Activated CD4-positive, alpha-beta T cell treated with anti-CD3 and anti-CD28 coated beads, Interleukin-2, amount 10 ng/mL, durations not matched to agents 7 days and 5 days (primary cell): ENCODE data around the gene P3H3. TPM values are rescaled to one million over a fixed set of nuclear protein-coding genes. Genes with fewer than 3 reads are reported as not detected.

Experiments used
- CTCF ChIA-PET: fragments of 350-600 bp; sonication (Branson Sonifier 250); formaldehyde crosslinking; loops from one replicate; lab custom pipeline; 2021; ENCODE audit warnings: antibody characterized with exemption; lab: Charles Lee
- POLR2A ChIA-PET: fragments of 350-600 bp; sonication (Branson Sonifier 250); formaldehyde crosslinking; loops from one replicate; lab custom pipeline; 2021; ENCODE audit warnings: antibody characterized with exemption; lab: Charles Lee
- DNase-seq: peaks from one replicate; pipeline ENCODE4 v3.0.0-alpha.2; 2020
- H3K27ac Mint-ChIP-seq: one replicate; pipeline ENCODE4 v1.8.0; 2021; ENCODE audit warnings: mild to moderate bottlenecking, moderate library complexity, mixed read lengths
- H3K27me3 Mint-ChIP-seq: one replicate; pipeline ENCODE4 v1.8.0; 2021; ENCODE audit warnings: mixed read lengths
- H3K36me3 Mint-ChIP-seq: one replicate; pipeline ENCODE4 v1.8.0; 2021; ENCODE audit warnings: low read depth, mixed read lengths
- H3K4me1 Mint-ChIP-seq: one replicate; pipeline ENCODE4 v1.8.0; 2021; ENCODE audit warnings: mixed read lengths
- H3K4me3 Mint-ChIP-seq: one replicate; pipeline ENCODE4 v1.8.0; 2021; ENCODE audit warnings: mild to moderate bottlenecking, moderate library complexity, mixed read lengths
- H3K9me3 Mint-ChIP-seq: one replicate; pipeline ENCODE4 v1.8.0; 2021; ENCODE audit warnings: mixed read lengths
- total RNA-seq, 2 experiments: library from RNA; stranded (reverse); gene quantifications; one replicate each; pipeline ENCODE4 v1.2.3, GENCODE V29; 2021

The P3H3 gene
- total RNA-seq, 2 experiments from 2014 or later = 0.40 TPM; not detected in 1

DNA sequence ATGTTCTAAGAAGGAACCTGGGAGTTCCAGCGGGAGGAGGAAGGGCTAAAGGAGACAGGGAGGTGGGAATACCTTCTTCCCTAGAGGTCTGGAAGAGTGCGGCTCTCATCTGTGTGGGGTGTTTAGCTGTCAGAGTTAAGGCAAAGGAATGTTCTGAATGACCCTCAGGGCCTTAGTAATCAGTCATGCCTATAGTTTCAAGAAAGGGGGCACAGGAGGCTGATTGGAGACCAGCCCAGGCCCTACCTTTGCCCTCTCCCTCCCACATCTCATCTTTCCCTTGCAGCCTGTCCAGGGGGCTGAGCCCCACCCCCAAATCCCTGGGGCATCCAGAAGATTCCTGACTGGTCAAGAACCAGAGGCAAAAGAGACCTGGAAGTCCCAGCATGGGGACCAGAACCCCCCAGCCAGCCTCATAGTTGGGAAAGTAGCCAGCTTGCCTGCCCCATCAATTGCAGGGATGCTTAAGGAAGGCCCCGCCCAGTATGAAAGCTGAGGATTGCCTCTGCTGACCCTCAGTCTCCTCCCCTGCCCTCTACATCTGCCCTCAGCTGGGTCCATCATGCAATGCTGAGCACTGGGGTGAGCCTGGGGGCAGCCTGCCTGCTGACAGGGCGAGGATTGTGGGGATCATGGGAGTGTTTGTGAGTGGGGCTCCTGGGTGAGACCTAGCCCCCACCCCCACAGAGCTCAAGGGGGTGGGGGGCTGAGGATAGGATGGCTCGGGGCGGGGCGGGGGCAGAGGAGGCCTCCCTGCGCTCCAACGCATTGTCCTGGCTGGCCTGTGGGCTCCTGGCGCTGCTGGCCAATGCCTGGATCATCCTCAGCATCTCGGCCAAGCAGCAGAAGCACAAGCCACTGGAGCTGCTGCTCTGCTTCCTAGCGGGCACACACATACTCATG lies 4.8 kb upstream of the P3H3 start:
- H3K27me3 Mint-ChIP-seq = peaks cover 44% of the 10 kb centered on the region
- POLR2A ChIA-PET = no interaction called here
- H3K4me3 Mint-ChIP-seq = no peak overlapping the region

DNA sequence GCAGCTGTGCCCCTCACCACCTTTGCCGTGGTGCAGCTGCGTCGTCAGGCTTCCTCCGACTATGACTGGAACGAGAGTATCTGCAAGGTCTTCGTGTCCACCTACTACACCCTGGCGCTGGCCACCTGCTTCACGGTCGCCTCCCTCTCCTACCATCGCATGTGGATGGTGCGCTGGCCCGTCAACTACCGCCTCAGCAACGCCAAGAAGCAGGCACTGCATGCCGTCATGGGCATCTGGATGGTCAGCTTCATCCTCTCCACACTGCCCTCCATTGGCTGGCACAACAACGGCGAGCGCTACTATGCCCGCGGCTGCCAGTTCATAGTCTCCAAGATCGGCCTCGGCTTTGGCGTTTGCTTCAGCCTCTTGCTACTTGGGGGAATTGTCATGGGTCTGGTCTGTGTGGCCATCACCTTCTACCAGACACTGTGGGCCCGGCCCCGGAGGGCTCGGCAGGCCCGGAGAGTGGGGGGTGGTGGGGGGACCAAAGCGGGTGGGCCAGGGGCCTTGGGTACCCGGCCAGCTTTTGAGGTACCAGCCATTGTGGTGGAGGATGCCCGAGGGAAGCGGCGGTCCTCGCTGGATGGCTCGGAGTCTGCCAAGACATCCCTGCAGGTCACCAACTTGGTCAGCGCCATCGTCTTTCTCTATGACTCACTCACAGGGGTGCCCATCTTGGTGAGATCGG lies 4.0 kb upstream of the P3H3 start:
- no peak overlapping the region for H3K27ac Mint-ChIP-seq
- H3K4me3 Mint-ChIP-seq = no peak overlapping the region
- peaks cover 10% of the 10 kb centered on the region for H3K36me3 Mint-ChIP-seq
- CTCF ChIA-PET = interaction anchor here (0.5 to 4.2 kb wide), 17 partner anchors 8 to 257 kb away, joined by 3 to 28 read pairs (median 4); partner anchors contain the start of genes COPS7A, MLF2 and SPSB2
- no peaks in the 10 kb centered on the region for H3K9me3 Mint-ChIP-seq
- POLR2A ChIA-PET = no interaction called here
- peaks cover 31% of the 10 kb centered on the region for H3K4me1 Mint-ChIP-seq
- peaks cover 49% of the 10 kb centered on the region for H3K27me3 Mint-ChIP-seq
- DNase-seq = no peak

More for the DNA sequence above, 4.8 kb upstream of the P3H3 start:
- CTCF ChIA-PET = interaction anchor here (1.1 to 4.2 kb wide), 7 partner anchors 10 to 117 kb away, joined by 3 to 28 read pairs (median 3); partner anchors contain the start of gene MLF2
- Mint-ChIP-seq H3K4me1 (peaks cover 26% of the 10 kb centered on the region), H3K9me3 (no peaks in the 10 kb centered on the region), H3K27ac (no peak overlapping the region), H3K36me3 (peaks cover 16% of the 10 kb centered on the region)
- no peak for DNase-seq

DNA sequence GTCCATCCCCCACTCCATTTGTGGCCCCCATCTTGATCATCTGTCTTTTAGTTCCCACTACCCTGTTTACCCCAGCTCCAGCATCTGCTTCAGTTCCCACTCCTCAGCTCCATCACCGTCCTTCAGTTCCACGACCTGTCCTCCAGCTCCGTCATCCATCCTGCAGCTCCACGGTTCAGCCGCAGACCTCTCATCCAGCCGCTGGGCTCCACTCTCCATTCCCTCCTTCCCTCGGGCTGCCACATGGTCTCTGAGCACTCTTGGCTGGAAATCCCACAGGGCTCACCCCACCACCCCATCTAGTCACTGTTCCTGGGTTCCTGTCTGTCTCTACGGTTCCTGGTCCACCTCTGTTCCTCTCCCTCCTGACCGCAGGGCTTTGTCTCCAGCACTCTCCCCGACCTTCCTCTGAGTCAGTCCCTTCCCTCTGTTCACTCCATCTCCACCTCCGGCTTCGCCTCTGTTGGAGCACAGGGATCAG lies 3.3 kb upstream of the P3H3 start:
- no peaks in the 10 kb centered on the region for H3K9me3 Mint-ChIP-seq
- POLR2A ChIA-PET = no interaction called here
- H3K27me3 Mint-ChIP-seq = peaks cover 57% of the 10 kb centered on the region
- H3K4me3 Mint-ChIP-seq = no peak overlapping the region
- CTCF ChIA-PET = interaction anchor here (1.0 to 4.2 kb wide), 19 partner anchors 8 to 258 kb away, joined by 3 to 28 read pairs (median 4); partner anchors contain the start of genes COPS7A, MLF2, PTPN6 and SPSB2
- H3K27ac Mint-ChIP-seq = no peak overlapping the region
- peaks cover 3% of the 10 kb centered on the region for H3K36me3 Mint-ChIP-seq
- no peak for DNase-seq
- H3K4me1 Mint-ChIP-seq = peaks cover 31% of the 10 kb centered on the region

DNA sequence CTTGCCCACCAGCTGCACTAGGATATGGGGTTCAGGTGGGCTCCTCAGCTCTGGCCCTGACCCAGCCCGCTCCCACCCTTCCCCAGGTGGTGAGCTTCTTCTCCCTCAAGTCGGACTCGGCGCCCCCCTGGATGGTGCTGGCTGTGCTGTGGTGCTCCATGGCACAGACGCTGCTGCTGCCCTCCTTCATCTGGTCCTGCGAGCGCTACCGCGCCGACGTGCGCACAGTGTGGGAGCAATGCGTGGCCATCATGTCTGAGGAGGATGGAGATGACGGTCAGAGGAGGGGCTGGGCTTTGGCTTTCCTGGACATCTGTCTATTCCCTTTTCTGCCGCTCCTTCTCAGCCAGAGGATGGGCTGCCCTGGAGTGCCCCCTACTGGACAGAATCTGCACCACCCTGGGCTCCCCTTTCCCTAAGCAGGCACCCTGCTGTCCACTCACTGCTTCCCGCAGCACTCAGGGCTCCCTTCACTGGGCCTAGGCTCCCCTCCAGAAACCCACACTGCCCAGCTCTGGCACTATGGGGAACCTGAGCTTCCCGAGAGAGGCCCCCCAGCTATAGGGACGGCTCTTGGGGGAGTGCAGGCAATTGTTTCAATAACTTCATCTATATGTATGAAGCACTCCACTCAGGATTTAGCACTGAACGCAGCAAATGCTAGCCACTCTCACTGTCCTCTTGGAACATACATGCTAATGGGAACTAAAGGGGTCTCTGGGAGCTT lies 2.6 kb upstream of the P3H3 start:
- no peak overlapping the region for H3K4me3 Mint-ChIP-seq
- peak; percentile 83 for DNase-seq
- H3K27ac Mint-ChIP-seq = peak overlapping the region; percentile 1
- ChIA-PET POLR2A (no interaction called here), CTCF (interaction anchor here (1.0 to 4.2 kb wide), 21 partner anchors 8 to 259 kb away, joined by 3 to 28 read pairs (median 4); partner anchors contain the start of genes CDCA3, COPS7A, MLF2 and PTPN6)
- no peaks in the 10 kb centered on the region for H3K9me3 Mint-ChIP-seq
- peaks cover 29% of the 10 kb centered on the region for H3K4me1 Mint-ChIP-seq
- peaks cover 61% of the 10 kb centered on the region for H3K27me3 Mint-ChIP-seq
- peaks cover under 1% of the 10 kb centered on the region for H3K36me3 Mint-ChIP-seq

DNA sequence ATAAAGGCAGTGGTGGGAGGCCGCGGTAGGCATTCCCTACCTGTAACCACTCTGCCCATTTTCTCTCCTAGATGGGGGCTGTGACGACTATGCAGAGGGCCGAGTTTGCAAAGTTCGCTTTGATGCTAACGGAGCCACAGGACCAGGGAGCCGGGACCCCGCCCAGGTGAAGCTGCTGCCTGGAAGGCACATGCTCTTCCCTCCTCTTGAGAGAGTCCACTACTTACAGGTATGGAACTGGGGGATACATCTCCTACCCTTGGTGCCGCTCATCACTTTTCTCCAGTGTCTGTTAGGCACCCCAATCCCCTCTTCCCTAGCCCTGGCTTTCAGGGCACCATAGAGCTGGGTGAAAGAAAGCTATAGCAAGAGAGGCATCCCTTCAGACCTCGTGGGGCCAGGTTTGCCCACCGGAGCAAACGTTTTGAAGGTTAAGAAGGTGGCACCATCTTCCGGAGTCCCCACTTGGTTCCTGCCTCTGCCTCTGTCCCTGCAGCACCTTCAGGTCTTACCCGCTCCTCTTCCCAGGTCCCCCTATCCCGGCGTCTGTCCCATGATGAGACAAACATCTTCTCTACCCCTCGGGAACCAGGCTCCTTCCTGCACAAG lies 2.0 kb upstream of the P3H3 start:
- H3K27me3 Mint-ChIP-seq = peaks cover 68% of the 10 kb centered on the region
- POLR2A ChIA-PET = no interaction called here
- H3K27ac Mint-ChIP-seq = no peak overlapping the region
- no peaks in the 10 kb centered on the region for H3K9me3 Mint-ChIP-seq
- no peak overlapping the region for H3K4me3 Mint-ChIP-seq
- CTCF ChIA-PET = interaction anchor here (0.5 to 4.2 kb wide), 13 partner anchors 8 to 214 kb away, joined by 3 to 28 read pairs (median 4); partner anchors contain the start of genes CDCA3, MLF2 and PTPN6
- H3K4me1 Mint-ChIP-seq = peaks cover 22% of the 10 kb centered on the region
- DNase-seq = no peak
- H3K36me3 Mint-ChIP-seq = no peaks in the 10 kb centered on the region

DNA sequence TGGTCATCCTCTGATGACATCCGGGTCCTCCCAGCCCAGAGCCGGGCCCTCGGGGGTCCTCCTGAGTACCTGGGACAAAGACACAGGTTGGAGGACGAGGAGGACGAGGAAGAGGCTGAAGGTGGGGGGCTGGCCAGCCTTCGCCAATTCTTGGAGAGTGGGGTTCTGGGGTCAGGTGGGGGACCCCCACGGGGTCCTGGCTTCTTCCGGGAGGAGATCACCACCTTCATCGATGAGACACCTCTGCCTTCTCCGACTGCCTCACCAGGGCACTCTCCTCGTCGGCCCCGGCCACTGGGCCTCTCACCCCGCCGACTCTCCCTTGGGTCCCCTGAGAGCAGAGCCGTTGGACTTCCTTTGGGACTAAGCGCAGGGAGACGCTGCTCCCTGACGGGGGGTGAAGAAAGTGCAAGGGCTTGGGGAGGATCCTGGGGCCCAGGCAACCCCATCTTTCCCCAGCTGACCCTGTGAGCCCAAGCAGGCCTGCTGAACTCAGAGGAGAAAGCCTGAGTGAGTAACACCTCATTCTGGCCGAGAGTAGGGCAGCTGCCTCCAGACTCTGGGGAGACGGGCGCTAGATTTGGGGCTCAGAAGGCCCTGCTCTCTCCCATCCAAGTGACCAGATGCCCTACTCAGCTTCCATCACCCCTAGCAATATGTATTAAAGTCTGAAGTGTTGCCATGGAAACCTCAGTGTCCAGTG lies 1.3 kb upstream of the P3H3 start:
- no peak overlapping the region for H3K27ac Mint-ChIP-seq
- H3K4me3 Mint-ChIP-seq = peak overlapping the region; percentile 23
- H3K27me3 Mint-ChIP-seq = peaks cover 73% of the 10 kb centered on the region
- CTCF ChIA-PET = interaction anchor here (0.5 to 4.2 kb wide), 4 partner anchors 35 to 214 kb away, joined by 3 to 28 read pairs (median 8); partner anchors contain the start of gene MLF2
- no peaks in the 10 kb centered on the region for H3K36me3 Mint-ChIP-seq
- POLR2A ChIA-PET = no interaction called here
- peaks cover 20% of the 10 kb centered on the region for H3K4me1 Mint-ChIP-seq
- DNase-seq = no peak
- H3K9me3 Mint-ChIP-seq = no peaks in the 10 kb centered on the region

DNA sequence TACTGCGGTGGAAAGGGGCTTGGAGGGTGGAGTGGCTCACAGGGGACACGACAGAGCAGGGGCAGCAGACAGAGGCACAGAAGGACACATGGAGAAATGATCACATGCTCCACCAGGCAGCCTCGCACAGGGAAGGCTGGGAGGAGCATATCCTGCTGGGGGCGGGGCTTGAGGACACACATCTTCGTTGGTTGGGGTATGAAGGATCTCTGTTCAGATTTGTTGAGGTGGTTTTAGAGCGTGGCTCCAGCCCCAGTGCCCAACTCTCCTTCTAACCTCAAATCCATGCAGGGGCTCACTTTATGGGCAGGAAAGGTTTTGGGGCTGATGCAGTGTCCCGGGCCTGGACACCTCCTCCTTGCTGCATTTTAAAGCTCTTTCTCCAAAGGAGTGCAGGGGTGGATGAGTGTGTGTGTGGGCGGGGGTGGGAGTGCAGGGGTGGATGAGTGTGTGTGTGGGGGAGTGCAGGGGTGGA lies 733 bp upstream of the P3H3 start:
- Mint-ChIP-seq H3K27ac (no peak overlapping the region), H3K27me3 (peaks cover 67% of the 10 kb centered on the region), H3K4me3 (peak overlapping the region; percentile 23), H3K9me3 (no peaks in the 10 kb centered on the region), H3K36me3 (no peaks in the 10 kb centered on the region), H3K4me1 (peaks cover 16% of the 10 kb centered on the region)
- ChIA-PET CTCF (interaction anchor here (1.0 to 2.2 kb wide), 4 partner anchors 14 to 38 kb away, joined by 3 to 8 read pairs (median 6); partner anchors contain the start of genes CD4, CDCA3, GNB3 and USP5), POLR2A (no interaction called here)
- peak; percentile 50 for DNase-seq

DNA sequence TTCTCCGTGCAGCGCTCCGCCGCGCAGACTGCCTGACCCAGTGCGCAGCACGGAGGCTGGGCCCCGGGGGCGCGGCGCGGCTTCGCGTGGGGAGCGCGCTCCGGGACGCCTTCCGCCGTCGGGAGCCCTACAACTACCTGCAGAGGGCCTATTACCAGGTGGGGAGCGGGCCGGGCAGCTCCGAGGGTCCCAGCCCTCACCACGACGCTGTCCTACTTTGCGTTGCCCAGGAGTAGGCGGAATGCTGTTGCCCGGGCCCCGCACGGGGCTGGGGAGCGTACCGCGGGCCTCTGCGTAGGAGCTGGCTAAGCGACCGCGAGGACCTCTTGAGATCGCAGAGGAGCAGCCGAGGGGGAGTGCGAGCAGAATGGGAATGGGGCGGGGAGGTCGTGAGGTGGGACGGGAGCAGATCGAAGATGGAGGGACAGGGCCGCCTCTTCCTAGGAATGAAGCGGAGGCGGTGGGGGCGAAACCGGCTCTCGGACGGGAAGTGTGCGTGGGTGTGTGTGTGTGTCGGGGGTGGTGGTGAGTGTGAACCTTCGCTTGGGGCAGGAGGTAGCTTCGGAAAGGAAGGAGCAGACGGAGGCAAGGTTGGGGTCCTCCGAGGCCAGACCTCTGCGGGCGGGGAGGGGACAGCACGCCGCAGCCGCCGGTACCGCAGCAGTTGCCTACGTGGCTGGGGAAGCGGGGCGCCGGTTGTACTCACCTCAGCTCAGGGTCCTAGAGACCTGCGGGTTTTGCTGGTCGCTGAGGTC lies 751 bp downstream of the P3H3 start:
- POLR2A ChIA-PET = no interaction called here
- Mint-ChIP-seq H3K27me3 (peaks cover 59% of the 10 kb centered on the region), H3K36me3 (no peaks in the 10 kb centered on the region), H3K27ac (peak overlapping the region; percentile 54), H3K9me3 (no peaks in the 10 kb centered on the region), H3K4me1 (peaks cover 16% of the 10 kb centered on the region), H3K4me3 (peak overlapping the region; percentile 69)
- CTCF ChIA-PET = interaction anchor here (0.7 to 2.2 kb wide), 11 partner anchors 10 to 76 kb away, joined by 3 to 17 read pairs (median 3); partner anchors contain the start of genes CD4, CDCA3, GNB3 and MLF2
- DNase-seq = no peak

DNA sequence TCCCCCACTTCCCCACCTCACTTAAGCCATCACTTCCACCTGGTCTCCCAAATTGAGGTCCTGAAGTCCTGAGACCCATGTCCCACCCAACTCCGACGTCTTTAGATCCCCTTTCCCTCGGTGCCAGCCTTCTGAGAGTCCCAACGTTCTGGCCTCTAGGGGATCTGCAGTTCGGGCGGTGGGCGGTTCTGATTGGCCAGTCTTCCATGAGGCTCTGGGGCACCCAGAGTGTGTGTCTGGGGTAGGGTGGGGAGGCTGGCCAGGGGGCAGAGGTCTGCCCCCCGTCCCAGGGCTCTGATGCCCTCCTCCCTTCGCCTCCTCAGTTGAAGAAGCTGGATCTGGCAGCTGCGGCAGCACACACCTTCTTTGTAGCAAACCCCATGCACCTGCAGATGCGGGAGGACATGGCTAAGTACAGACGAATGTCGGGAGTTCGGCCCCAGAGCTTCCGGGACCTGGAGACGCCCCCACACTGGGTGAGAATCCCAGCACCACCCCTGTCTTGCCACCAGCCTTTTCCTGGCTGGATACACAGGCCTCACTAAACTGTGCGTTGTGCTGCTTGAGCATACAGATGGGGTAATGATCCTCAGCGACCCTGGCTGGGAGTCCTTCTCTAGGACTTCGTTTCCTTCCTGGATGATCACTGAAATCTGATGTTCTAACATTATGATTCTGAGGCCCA lies 1.5 kb downstream of the P3H3 start:
- no peaks in the 10 kb centered on the region for H3K9me3 Mint-ChIP-seq
- ChIA-PET CTCF (interaction anchor here (1.0 to 3.6 kb wide), 11 partner anchors 9 to 76 kb away, joined by 3 to 17 read pairs (median 4); partner anchors contain the start of genes CDCA3, GNB3, MLF2 and USP5), POLR2A (no interaction called here)
- peaks cover 55% of the 10 kb centered on the region for H3K27me3 Mint-ChIP-seq
- H3K27ac Mint-ChIP-seq = peak overlapping the region; percentile 9
- no peak for DNase-seq
- peaks cover 16% of the 10 kb centered on the region for H3K4me1 Mint-ChIP-seq
- peak overlapping the region; percentile 69 for H3K4me3 Mint-ChIP-seq
- H3K36me3 Mint-ChIP-seq = no peaks in the 10 kb centered on the region

DNA sequence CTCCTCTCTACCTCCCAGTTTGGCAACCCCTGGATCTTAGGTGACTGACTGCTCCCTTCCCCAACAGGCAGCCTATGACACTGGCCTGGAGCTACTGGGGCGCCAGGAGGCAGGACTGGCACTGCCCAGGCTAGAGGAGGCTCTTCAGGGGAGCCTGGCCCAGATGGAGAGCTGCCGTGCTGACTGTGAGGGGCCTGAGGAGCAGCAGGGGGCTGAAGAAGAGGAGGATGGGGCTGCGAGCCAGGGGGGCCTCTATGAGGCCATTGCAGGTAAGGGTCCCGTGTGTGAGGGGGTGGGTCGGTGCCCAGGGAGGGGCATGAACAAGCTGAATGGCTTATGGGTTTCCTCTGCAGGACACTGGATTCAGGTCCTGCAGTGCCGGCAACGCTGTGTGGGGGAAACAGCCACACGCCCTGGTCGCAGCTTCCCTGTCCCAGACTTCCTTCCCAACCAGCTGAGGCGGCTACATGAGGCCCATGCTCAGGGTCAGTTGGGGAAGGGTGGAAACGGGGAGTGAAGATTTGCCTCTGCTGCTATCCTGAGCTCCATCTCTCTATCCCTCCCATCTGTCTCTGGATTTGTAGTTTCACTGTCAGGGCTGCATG lies 2.2 kb downstream of the P3H3 start:
- H3K9me3 Mint-ChIP-seq = no peaks in the 10 kb centered on the region
- CTCF ChIA-PET = interaction anchor here (1.3 to 3.6 kb wide), 5 partner anchors 11 to 77 kb away, joined by 4 to 16 read pairs (median 5); partner anchors contain the start of genes GNB3 and MLF2
- no peaks in the 10 kb centered on the region for H3K36me3 Mint-ChIP-seq
- POLR2A ChIA-PET = interaction anchor here (0.6 to 1.0 kb wide), 2 partner anchors 9 to 78 kb away, joined by 3 read pairs; partner anchors contain the start of gene MLF2
- peaks cover 14% of the 10 kb centered on the region for H3K4me1 Mint-ChIP-seq
- H3K4me3 Mint-ChIP-seq = no peak overlapping the region
- H3K27ac Mint-ChIP-seq = no peak overlapping the region
- peaks cover 49% of the 10 kb centered on the region for H3K27me3 Mint-ChIP-seq
- DNase-seq = no peak
